HL-60 (cell line): Measurements from ENCODE around the gene PEX5L.

ENCODE experiments used
- DNase-seq, 2 experiments: peaks; one replicate each; pipeline ENCODE4 v3.0.0-alpha.2; 2010 to 2020; ENCODE audit warnings: low read depth in 1 of 2, low spot score in 1 of 2
- H3K27ac ChIP-seq: fragments of 250-450 bp; sonication (Bioruptor Pico); replicated peaks from 2 replicates; pipeline ENCODE4 v1.5.1; 2020; ENCODE audit warnings: mild to moderate bottlenecking, moderate library complexity
- H3K27me3 ChIP-seq: fragments of 250-450 bp; sonication (Bioruptor Pico); 2 replicates; pipeline ENCODE4 v1.5.1; 2021; ENCODE audit warnings: mild to moderate bottlenecking, moderate library complexity; ENCODE audit not compliant: insufficient read depth, poor library complexity, severe bottlenecking
- H3K4me3 ChIP-seq: replicated peaks from 2 replicates; pipeline ENCODE4 v1.5.1; 2011; ENCODE audit warnings: mild to moderate bottlenecking, control low read depth, low read length; ENCODE audit not compliant: insufficient read depth
- CTCF ChIP-seq: IDR thresholded peaks from one replicate; pipeline ENCODE4 v1.5.1; 2011; ENCODE audit warnings: low read length, control low read depth, inconsistent platforms; ENCODE audit not compliant: insufficient read depth
- GABPA ChIP-seq: IDR thresholded peaks from 2 replicates; pipeline ENCODE4 v1.6.1; 2012; ENCODE audit warnings: low read depth
- POLR2AphosphoS5 ChIP-seq: IDR thresholded peaks from 2 replicates; pipeline ENCODE4 v1.6.1; 2012; ENCODE audit warnings: low read depth
- SPI1 ChIP-seq: IDR thresholded peaks from 2 replicates; pipeline ENCODE4 v1.6.1; 2012; ENCODE audit warnings: low read depth, mild to moderate bottlenecking, borderline replicate concordance
- TF ChIP-seq, protein P1 (sequence below): IDR thresholded peaks from 2 replicates; pipeline ENCODE4 v1.6.1; 2012; ENCODE audit warnings: low read depth; ENCODE audit not compliant: insufficient replicate concordance

PEX5L gene

GRCh38 chr3:179949869-179950268 lies 86.9 kb downstream of the PEX5L start:
- Histone ChIP-seq H3K27me3 (no peaks in the 10 kb centered on the region), H3K27ac (no peak overlapping the region), H3K4me3 (no peak overlapping the region)
- DNase-seq: no peak
- TF ChIP-seq, protein P1, sequence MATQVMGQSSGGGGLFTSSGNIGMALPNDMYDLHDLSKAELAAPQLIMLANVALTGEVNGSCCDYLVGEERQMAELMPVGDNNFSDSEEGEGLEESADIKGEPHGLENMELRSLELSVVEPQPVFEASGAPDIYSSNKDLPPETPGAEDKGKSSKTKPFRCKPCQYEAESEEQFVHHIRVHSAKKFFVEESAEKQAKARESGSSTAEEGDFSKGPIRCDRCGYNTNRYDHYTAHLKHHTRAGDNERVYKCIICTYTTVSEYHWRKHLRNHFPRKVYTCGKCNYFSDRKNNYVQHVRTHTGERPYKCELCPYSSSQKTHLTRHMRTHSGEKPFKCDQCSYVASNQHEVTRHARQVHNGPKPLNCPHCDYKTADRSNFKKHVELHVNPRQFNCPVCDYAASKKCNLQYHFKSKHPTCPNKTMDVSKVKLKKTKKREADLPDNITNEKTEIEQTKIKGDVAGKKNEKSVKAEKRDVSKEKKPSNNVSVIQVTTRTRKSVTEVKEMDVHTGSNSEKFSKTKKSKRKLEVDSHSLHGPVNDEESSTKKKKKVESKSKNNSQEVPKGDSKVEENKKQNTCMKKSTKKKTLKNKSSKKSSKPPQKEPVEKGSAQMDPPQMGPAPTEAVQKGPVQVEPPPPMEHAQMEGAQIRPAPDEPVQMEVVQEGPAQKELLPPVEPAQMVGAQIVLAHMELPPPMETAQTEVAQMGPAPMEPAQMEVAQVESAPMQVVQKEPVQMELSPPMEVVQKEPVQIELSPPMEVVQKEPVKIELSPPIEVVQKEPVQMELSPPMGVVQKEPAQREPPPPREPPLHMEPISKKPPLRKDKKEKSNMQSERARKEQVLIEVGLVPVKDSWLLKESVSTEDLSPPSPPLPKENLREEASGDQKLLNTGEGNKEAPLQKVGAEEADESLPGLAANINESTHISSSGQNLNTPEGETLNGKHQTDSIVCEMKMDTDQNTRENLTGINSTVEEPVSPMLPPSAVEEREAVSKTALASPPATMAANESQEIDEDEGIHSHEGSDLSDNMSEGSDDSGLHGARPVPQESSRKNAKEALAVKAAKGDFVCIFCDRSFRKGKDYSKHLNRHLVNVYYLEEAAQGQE: no peak
- no peak for TF ChIP-seq SPI1
- TF ChIP-seq POLR2AphosphoS5: no peak
- no peak for TF ChIP-seq GABPA
- no peak for TF ChIP-seq CTCF

DNA sequence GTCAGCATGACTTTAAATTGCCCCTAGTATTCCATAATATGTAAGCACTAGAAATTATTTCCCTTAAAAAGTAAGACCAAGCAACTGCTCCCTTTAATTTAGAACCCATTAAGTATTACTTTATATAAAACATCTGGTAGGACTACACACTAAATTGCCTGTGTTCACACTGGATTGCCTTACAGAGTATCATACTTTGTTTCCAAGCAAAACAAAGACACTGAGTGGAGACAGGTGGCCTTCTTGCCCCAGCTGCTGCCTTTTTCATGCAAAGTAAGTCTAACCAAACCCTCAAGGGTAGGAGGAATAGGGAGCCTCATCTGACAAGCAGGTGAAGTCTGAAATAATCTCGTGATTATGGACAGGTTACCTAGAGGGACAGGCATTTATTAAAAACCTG lies 87.3 kb downstream of the PEX5L start:
- H3K27ac ChIP-seq: no peak overlapping the region
- no peak for DNase-seq
- no peak overlapping the region for H3K4me3 ChIP-seq
- H3K27me3 ChIP-seq: no peaks in the 10 kb centered on the region
- TF ChIP-seq SPI1: no peak
- TF ChIP-seq, protein P1: no peak
- no peak for TF ChIP-seq POLR2AphosphoS5
- TF ChIP-seq CTCF: no peak
- no peak for TF ChIP-seq GABPA

DNA sequence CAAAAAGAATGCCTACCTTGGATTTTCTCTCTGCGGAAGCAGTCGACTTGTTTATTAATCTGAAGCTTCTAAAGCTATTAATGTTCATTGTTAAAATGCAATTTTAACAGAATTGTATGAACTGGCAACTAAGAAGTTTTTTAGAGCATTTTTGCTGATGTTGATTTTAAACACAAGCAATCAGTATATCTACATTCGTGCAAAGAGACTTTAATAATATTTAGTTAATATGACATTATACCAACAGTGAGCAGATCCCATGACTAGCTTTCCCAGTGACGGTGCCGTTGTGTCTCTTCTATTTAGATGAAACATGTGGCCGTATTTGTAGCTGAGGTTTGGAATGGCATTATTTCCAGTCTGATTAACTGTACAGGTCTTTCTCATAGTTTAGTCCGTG lies 88.0 kb downstream of the PEX5L start:
- Histone ChIP-seq H3K4me3 (no peak overlapping the region), H3K27me3 (no peaks in the 10 kb centered on the region), H3K27ac (no peak overlapping the region)
- TF ChIP-seq SPI1 (no peak), GABPA (no peak), POLR2AphosphoS5 (no peak), CTCF (no peak)
- TF ChIP-seq, protein P1: no peak
- DNase-seq: no peak
